ENCODE measurements around the gene MUTYH.
"Not testable (repeated sequence)": the region's sequence is repeated elsewhere in the genome, so short reads cannot be mapped to it uniquely, and the experiment has no call there.

The MUTYH gene

GRCh38 chr1:45319761-45320160 is 20.5 kb downstream of the MUTYH start:
- DNase-seq, result no peak

- DNase-seq, result no peak
Observed at GRCh38 chr1:45317166-45317565, 23.1 kb downstream of the MUTYH start.

GRCh38 chr1:45314266-45314665 is 26.0 kb downstream of the MUTYH start:
- no peak for DNase-seq

- DNase-seq, result no peak
Observed at GRCh38 chr1:45306905-45307304, 33.3 kb downstream of the MUTYH start.

- no peak for DNase-seq
Observed at GRCh38 chr1:45306319-45306718, 33.9 kb downstream of the MUTYH start.

GRCh38 chr1:45305231-45305630 is 35.0 kb downstream of the MUTYH start:
- DNase-seq, result no peak

- DNase-seq, result peak; percentile 51
Observed at GRCh38 chr1:45304311-45305081, 35.7 kb downstream of the MUTYH start.

GRCh38 chr1:45303520-45304310 is 36.5 kb downstream of the MUTYH start:
- peak; percentile 97 for DNase-seq

GRCh38 chr1:45302505-45303150 is 37.6 kb downstream of the MUTYH start:
- DNase-seq, result no peak

GRCh38 chr1:45300669-45300997 is 39.6 kb downstream of the MUTYH start:
- no peak for DNase-seq

GRCh38 chr1:45299981-45300668 is 40.1 kb downstream of the MUTYH start:
- DNase-seq, result peak; percentile 56

- no peak for DNase-seq
Observed at GRCh38 chr1:45299296-45299695, 40.9 kb downstream of the MUTYH start.

- DNase-seq, result no peak
Observed at GRCh38 chr1:45297666-45298356, 42.4 kb downstream of the MUTYH start.

GRCh38 chr1:45291716-45292115 is 48.5 kb downstream of the MUTYH start:
- DNase-seq, result no peak

GRCh38 chr1:45291002-45291401 is 49.2 kb downstream of the MUTYH start:
- DNase-seq, result not testable (repeated sequence)

GRCh38 chr1:45286521-45286920 is 53.7 kb downstream of the MUTYH start:
- DNase-seq, result not testable (repeated sequence)

- DNase-seq, result not testable (repeated sequence)
Observed at GRCh38 chr1:45284858-45285257, 55.4 kb downstream of the MUTYH start.

- no peak for DNase-seq
Observed at GRCh38 chr1:45282351-45282750, 57.9 kb downstream of the MUTYH start.

All from NCI-H2171 (cell line).